GM23248 (cell line): ENCODE data around the gene COPS4. TPM values are rescaled to one million over a fixed set of nuclear protein-coding genes. Genes with fewer than 3 reads are reported as not detected.

ENCODE experiments used
- DNase-seq: peaks from one replicate; pipeline ENCODE4 v3.0.0-alpha.2; 2015
- H2AFZ ChIP-seq: fragments of 200-600 bp; sonication (generic); 2 replicates; pipeline ENCODE4 v1.6.1; 2016; ENCODE audit warnings: antibody characterized with exemption
- H3F3A ChIP-seq: fragments of 200-600 bp; sonication (generic); 2 replicates; pipeline ENCODE4 v1.6.1; 2016; ENCODE audit warnings: mild to moderate bottlenecking, antibody characterized with exemption, mixed run types; ENCODE audit not compliant: insufficient read depth
- H3K27ac ChIP-seq: fragments of 200-600 bp; sonication (generic); 2 replicates; pipeline ENCODE4 v1.5.1; 2016; ENCODE audit warnings: mild to moderate bottlenecking
- H3K27me3 ChIP-seq: fragments of 200-600 bp; sonication (generic); replicated peaks from 2 replicates; pipeline ENCODE4 v1.6.1; 2016; ENCODE audit warnings: mild to moderate bottlenecking; ENCODE audit not compliant: insufficient read depth
- H3K36me3 ChIP-seq: fragments of 200-600 bp; sonication (generic); 2 replicates; pipeline ENCODE4 v1.6.1; 2016; ENCODE audit warnings: low read depth, mild to moderate bottlenecking
- H3K4me1 ChIP-seq: fragments of 200-600 bp; sonication (generic); 2 replicates; pipeline ENCODE4 v1.6.1; 2016; ENCODE audit warnings: mild to moderate bottlenecking; ENCODE audit not compliant: insufficient read depth
- H3K4me2 ChIP-seq: fragments of 200-600 bp; sonication (generic); one replicate; pipeline ENCODE4 v1.6.1; 2016; ENCODE audit warnings: mild to moderate bottlenecking; ENCODE audit not compliant: unreplicated experiment
- H3K4me3 ChIP-seq: fragments of 200-600 bp; sonication (generic); 2 replicates; pipeline ENCODE4 v1.5.1; 2016; ENCODE audit warnings: mild to moderate bottlenecking
- H3K79me2 ChIP-seq: fragments of 200-600 bp; sonication (generic); 2 replicates; pipeline ENCODE4 v1.6.1; 2016; ENCODE audit warnings: mild to moderate bottlenecking; ENCODE audit not compliant: insufficient read depth
- H3K9ac ChIP-seq: fragments of 200-600 bp; sonication (generic); 2 replicates; pipeline ENCODE4 v1.6.1; 2016; ENCODE audit warnings: mild to moderate bottlenecking
- H3K9me2 ChIP-seq: fragments of 200-600 bp; sonication (generic); 2 replicates; pipeline ENCODE4 v1.6.1; 2016; ENCODE audit warnings: mixed run types, mild to moderate bottlenecking, moderate library complexity; ENCODE audit not compliant: insufficient read depth
- H3K9me3 ChIP-seq: fragments of 200-600 bp; sonication (generic); one replicate; pipeline ENCODE4 v1.6.1; 2017; ENCODE audit warnings: low read depth
- H4K20me1 ChIP-seq: fragments of 200-600 bp; sonication (generic); 2 replicates; pipeline ENCODE4 v1.6.0; 2016; ENCODE audit not compliant: insufficient read depth
- EZH2 ChIP-seq: fragments of 200-600 bp; sonication (generic); IDR thresholded peaks from 2 replicates; pipeline ENCODE4 v1.6.1; 2018; ENCODE audit warnings: antibody characterized with exemption, mild to moderate bottlenecking; ENCODE audit not compliant: insufficient read depth, poor library complexity, severe bottlenecking
- EZH2phosphoT487 ChIP-seq: fragments of 200-600 bp; sonication (generic); IDR thresholded peaks from 2 replicates; pipeline ENCODE4 v1.6.1; 2018; ENCODE audit warnings: antibody characterized with exemption, moderate library complexity, mild to moderate bottlenecking, low read depth; ENCODE audit not compliant: insufficient read depth
- WGBS, 2 experiments: methylation state at CpG; one replicate each; pipeline ENCODE4 v1.1.6; 2015 to 2017; ENCODE audit warnings: low lambda C conversion rate in 2 of 2, low coverage in 1 of 2; ENCODE audit errors: missing lambda C conversion rate in 2 of 2; 5-methylcytosine and 5-hydroxymethylcytosine counted together
- in situ Hi-C: fragments of 300-500 bp; cut with MboI; formaldehyde crosslinking; loops from 2 replicates; pipeline ENCODE4 v1.15.0; 2020
- polyA plus RNA-seq: library from polyadenylated mRNA; unstranded; fragments of >200 nt; fragmentation: Nextera tagmentation; extraction: Ambion mirVana; gene quantifications from 2 replicates; pipeline ENCODE4 v1.2.1, GENCODE V29; 2016
- total RNA-seq: library from RNA; depleted of rRNA; stranded (reverse); fragments of >200 nt; shearing (Covaris generic); gene quantifications from 2 replicates; pipeline ENCODE4 v1.2.3, GENCODE V29; 2014

COPS4 gene
- total and polyA plus RNA-seq, 2 experiments from 2014 or later = 67.0 to 69.2 TPM

DNA sequence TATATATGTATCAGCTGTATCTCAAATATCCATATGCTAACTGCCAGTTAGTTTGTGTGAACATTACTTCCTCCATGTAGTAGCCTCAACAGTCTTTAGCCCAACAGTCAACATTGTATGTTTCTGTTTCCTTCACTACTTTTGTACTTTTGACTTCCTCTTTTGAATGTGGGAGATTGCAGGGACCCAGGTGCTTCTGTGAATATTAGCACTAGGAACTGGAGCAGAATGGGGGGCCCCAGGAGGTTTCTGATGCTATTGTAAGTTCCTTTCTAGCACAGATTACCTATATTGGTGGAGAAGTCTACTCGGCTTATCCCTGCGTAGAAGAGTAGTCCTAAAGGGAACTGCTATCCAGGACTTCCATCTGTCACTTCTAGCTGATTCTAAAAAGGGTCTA lies 77.2 kb downstream of the COPS4 start:
- in situ Hi-C loops = no loop called here
- peaks cover 18% of the 10 kb centered on the region for H3K4me1 ChIP-seq
- H3K9ac ChIP-seq = no peak overlapping the region
- H3K9me2 ChIP-seq = no peaks in the 10 kb centered on the region
- H3K27me3 ChIP-seq = no peaks in the 10 kb centered on the region
- no peaks in the 10 kb centered on the region for H3K79me2 ChIP-seq
- H3F3A ChIP-seq = peaks cover 5% of the 10 kb centered on the region; the same call in 1 of the 2 replicates
- no peak overlapping the region for H3K4me3 ChIP-seq
- H3K27ac ChIP-seq = no peak overlapping the region
- H3K9me3 ChIP-seq = no peaks in the 10 kb centered on the region
- H3K4me2 ChIP-seq = no peak overlapping the region
- no peak for DNase-seq
- peak overlapping the region; percentile 22; the same call in 1 of the 2 replicates for H2AFZ ChIP-seq
- WGBS, 2 experiments = 86 to 90% methylated on average over 2 of the region's 2 CpGs
- no peak for TF ChIP-seq EZH2phosphoT487
- TF ChIP-seq EZH2 = no peak
- H3K36me3 ChIP-seq = no peaks in the 10 kb centered on the region
- H4K20me1 ChIP-seq = no peaks in the 10 kb centered on the region

DNA sequence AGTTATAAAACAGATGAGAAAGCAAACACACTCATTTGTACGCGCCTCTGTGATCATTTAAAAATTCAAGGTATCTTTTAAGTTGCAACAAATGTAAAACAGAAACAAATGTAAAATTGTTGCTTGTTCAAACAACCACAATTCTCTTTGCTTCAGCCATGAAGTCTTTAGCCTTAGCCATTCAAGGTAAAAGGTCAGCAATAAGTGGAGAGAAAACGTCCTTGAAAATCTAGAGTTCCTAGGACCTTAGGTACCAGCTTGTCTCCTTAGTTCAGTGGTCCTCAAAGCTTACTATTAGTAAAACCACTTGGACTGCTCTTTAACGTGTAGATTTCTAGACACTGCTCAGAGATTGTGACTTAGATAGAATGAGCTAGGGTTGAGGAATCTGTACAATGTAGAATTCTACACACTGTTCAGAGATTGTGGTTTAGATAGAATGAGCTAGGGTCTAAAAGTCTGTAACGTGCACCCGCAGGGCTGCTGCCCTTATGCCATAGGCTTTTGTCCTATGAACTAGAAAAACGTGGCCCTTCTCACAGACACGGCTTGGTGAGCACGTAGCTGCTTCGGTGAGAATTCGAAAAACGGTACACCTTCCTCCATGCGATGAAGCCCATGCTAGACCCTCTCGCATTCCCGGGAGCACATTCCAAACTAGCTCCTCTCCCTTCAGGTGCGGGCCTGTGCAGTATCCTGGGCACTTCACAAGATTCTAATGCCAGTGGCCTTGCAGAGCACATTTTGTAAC lies 77.9 kb downstream of the COPS4 start:
- peaks cover 5% of the 10 kb centered on the region; the same call in 1 of the 2 replicates for H3F3A ChIP-seq
- H3K4me2 ChIP-seq = no peak overlapping the region
- DNase-seq = peak; percentile 13
- H3K79me2 ChIP-seq = no peaks in the 10 kb centered on the region
- no peaks in the 10 kb centered on the region for H3K36me3 ChIP-seq
- in situ Hi-C loops = no loop called here
- no peaks in the 10 kb centered on the region for H3K27me3 ChIP-seq
- peaks cover 18% of the 10 kb centered on the region for H3K4me1 ChIP-seq
- H3K27ac ChIP-seq = no peak overlapping the region
- H3K4me3 ChIP-seq = no peak overlapping the region
- TF ChIP-seq EZH2phosphoT487 = no peak
- no peak for TF ChIP-seq EZH2
- H3K9me2 ChIP-seq = no peaks in the 10 kb centered on the region
- H4K20me1 ChIP-seq = no peaks in the 10 kb centered on the region
- H2AFZ ChIP-seq = peak overlapping the region; percentile 22; the same call in 1 of the 2 replicates
- no peaks in the 10 kb centered on the region for H3K9me3 ChIP-seq
- no peak overlapping the region for H3K9ac ChIP-seq
- WGBS, 2 experiments = 83 to 85% methylated on average over 16 of the region's 16 CpGs

DNA sequence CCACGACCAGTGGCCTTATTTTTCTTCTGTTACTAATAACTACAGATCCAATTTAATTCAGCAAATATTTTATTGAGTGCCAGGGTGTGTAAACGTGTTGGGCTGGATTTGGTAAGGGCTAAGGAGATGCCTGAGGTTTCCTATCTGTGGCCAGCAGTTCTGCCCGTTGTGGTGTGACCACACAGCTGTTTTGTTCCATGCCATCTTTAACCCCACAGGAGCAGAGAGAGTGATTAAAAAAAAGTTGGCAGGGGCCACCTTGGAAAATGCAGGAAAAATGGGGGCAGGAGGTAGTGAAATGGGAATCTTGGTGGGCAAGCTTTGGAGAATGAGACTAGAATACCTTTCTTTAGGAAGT lies 78.4 kb downstream of the COPS4 start:
- Histone ChIP-seq H3F3A (peaks cover 5% of the 10 kb centered on the region; the same call in 1 of the 2 replicates), H3K27me3 (no peaks in the 10 kb centered on the region), H2AFZ (no peak overlapping the region), H3K9ac (no peak overlapping the region), H3K4me1 (peaks cover 18% of the 10 kb centered on the region), H3K79me2 (no peaks in the 10 kb centered on the region), H3K36me3 (no peaks in the 10 kb centered on the region), H3K4me3 (no peak overlapping the region), H3K27ac (no peak overlapping the region), H3K9me2 (no peaks in the 10 kb centered on the region), H4K20me1 (no peaks in the 10 kb centered on the region), H3K4me2 (no peak overlapping the region), H3K9me3 (no peaks in the 10 kb centered on the region)
- TF ChIP-seq EZH2 (no peak), EZH2phosphoT487 (no peak)
- no peak for DNase-seq
- in situ Hi-C loops = no loop called here
- 36 to 49% methylated on average over 3 of the region's 3 CpGs for WGBS, 2 experiments

DNA sequence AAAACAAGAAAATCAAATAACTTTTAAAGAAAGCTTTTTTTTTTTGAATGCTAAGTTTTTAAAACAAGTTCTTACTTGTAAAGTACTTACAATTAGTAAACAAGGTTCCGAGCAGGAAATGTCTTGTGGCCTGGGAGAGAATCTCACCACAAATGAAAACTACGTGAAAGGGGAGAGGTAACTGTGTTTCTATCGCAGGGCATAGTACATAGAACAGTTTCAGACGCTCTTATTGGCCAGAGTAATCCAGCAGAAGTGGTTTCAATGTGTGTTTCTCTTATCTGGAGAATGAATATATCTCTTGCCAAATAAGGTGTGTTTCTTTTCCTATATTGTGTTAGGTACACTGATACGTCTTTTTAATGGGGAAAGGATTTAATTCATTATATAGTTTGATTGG lies 79.6 kb downstream of the COPS4 start, which contains the start of gene PLAC8:
Gene PLAC8 (minus strand): TSS at position 154 of the 400 bp plus-strand sequence. CDS start 6,808 bp downstream, outside the sequence.
- no peak within 1 kb of the TSS for H3K4me3 ChIP-seq
- no peak for DNase-seq
- 89 to 91% methylated on average over 5 of the region's 5 CpGs for WGBS, 2 experiments
- H3K9me3 ChIP-seq = no peaks in the 10 kb centered on the region
- in situ Hi-C loops = no loop called here
- no peaks in the 10 kb centered on the region for H3K27me3 ChIP-seq
- no peak within 1 kb of the TSS for H3K27ac ChIP-seq
- peaks cover 18% of the 10 kb centered on the region for H3K4me1 ChIP-seq
- H3K9me2 ChIP-seq = no peaks in the 10 kb centered on the region
- H3K79me2 ChIP-seq = no peaks in the 10 kb centered on the region
- peaks cover 5% of the 10 kb centered on the region; the same call in 1 of the 2 replicates for H3F3A ChIP-seq
- H4K20me1 ChIP-seq = no peaks in the 10 kb centered on the region
- H2AFZ ChIP-seq = peak within 1 kb of the TSS; percentile 27; the same call in 1 of the 2 replicates
- no peak for TF ChIP-seq EZH2
- TF ChIP-seq EZH2phosphoT487 = no peak
- H3K4me2 ChIP-seq = peak within 1 kb of the TSS; percentile 19
- H3K9ac ChIP-seq = no peak within 1 kb of the TSS
- H3K36me3 ChIP-seq = no peaks in the 10 kb centered on the region
